Activated CD4-positive, CD25-positive, alpha-beta regulatory T cell treated with anti-CD3 and anti-CD28 coated beads, Interleukin-2, amount 50 U/mL, for 72 hours (primary cell): Measurements from ENCODE around the gene TTC12.

Experiments
- DNase-seq: peaks from one replicate; pipeline ENCODE4 v3.0.0; 2021

The TTC12 gene

DNA sequence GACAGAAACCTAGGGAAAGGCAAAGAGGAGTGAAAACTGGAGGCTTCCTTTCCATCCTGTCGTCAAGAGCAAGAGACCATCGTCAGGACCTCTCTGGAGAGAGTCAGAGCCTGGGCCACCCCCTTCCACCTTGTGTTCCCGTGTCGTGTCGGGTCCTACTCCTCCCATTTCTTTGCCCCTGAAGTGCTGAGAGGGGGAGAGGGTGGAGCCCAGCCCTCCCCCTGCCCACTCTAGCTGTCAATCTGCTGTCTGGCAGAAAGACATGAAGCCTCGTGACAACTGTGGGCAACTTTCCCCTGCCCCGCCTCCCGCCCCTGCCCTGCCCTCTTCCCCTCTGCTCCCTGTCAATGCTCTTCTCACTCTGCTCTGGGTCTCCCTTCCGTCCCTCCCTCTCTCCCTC is 93.8 kb downstream of the TTC12 start:
- no peak for DNase-seq

DNA sequence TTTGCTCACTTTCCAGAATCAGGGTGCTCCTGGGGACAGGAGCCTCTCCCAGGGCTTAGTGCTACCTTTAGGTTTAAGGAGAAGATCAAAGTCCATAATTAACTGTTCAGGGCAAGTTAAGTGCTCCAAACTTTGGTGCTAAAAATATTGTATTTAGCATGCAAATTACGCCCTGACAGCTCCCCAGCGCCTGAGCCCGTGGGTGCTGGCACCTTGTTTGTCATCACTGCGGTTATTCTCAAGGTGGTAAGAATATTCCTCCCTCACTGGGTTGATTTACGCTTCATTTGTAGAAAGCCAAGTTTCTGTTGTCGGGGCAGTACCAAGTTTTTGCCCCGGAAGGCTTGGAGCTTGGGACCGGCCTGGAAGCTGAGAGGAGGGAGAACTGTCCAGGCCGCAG is 94.5 kb downstream of the TTC12 start:
- no peak for DNase-seq

DNA sequence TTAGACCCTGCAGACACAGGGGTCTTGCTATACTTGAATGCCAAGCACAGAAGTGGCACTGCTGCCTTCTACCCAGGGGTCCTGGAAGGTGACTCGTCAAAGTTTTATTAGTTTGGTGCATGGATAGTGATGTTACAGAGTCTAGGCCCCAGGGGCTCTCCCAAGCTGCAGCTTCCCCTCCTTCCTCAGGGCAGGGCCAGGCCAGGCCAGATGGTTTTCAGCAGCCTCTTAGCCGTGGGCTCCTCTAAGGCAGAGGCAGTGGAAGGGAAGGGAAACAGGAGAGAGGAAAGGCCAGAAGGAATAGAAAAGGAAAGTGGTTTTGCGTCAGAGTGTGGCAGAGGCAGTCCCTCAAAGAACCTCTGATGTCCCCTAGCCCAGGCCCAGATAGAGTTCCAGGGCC is 95.1 kb downstream of the TTC12 start:
- no peak for DNase-seq

DNA sequence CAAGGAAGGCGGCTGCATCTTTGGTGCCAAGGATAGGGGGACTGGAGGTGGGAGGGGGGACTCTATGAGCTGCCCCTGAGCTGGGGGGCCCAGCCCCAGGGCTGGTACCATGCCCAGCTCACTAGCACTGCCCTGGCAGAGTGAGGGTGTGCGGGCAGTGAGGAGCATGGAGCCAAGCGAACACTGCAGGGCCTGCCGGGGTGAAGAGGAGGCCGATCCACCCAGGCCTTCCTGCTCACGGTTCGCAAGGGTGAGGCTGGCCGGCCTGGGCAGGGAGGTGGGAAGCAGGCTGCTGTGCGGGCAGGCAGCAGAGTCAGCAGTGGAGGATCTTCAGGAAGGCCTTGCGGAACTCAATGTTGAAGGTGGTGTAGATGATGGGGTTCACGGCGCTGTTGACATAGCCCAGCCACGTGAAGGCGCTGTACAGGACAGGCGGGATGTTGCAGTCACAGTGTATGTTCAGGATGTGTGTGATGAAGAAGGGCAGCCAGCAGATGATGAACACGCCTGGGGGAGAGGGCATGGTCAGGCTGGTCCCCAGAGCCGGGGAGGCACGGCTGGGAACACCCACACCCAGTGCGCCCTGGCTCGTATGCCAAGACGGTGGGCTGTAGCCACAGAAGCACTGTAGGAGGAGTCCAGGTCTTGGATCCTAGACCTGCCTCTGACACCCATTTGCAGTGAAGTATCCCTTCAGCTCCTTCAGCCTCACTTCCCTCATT is 96.2 kb downstream of the TTC12 start:
- no peak for DNase-seq

DNA sequence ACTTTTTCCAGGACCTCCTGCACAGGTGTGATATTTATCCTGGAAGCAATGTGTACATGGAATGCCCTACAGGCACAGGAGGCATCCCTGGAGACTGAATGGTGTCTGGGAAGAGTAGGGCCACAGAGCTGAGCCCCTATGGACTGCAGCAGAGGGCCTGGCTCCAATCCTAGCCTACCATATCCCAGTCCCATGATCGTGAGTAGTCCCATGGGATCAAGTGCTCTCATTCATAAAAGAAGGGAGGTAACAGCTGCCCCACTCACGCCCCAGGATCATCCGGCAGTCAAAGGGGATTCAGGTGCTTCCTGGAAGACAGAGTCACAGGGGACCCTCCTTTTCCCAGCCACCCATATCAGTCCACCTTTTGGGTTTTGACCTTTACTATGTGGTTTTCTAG is 97.2 kb downstream of the TTC12 start:
- DNase-seq, result no peak

DNA sequence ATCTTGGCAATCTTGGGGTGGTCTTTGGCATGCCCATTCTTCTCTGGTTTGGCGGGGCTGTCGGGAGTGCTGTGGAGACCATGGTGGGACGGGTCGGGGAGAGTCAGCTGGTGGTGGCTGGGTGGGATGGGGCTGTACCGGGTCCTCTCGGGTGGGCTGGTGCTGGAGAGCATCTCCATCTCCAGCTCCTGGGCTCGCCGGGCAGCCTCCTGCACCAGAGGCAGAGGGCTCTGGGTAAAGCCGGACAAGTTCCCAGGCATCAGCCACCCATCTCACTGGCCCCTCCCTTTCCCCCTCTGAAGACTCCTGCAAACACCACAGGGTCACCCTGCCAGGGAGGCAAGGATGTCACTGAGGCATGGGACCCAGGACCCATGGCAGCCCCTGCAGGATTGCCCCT is 98.3 kb downstream of the TTC12 start:
- DNase-seq, result no peak

DNA sequence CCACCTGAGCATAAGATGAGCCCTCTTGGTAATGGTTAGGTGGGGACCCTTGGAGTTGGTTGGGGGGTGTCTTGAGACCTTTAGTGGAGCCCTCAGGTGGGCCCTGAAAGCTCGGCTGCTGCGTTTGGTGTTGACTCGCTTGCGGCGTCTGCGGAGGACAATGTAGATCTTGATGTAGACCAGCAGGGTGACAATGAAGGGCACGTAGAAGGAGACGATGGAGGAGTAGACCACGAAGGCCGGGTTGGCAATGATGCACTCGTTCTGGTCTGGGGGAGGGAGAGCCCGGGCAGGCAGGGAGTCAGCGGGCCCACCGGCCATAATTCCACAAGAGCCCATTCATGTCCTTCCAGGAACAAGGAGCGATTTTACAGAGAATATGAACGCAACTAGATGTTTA is 101.0 kb downstream of the TTC12 start:
- DNase-seq, result no peak
